Activated naive CD4-positive, alpha-beta T cell treated with anti-CD3 and anti-CD28 coated beads, Interleukin-2, amount 50 U/mL, for 72 hours (primary cell): ENCODE measurements around the gene TMEM30B. TPM values are rescaled to one million over a fixed set of nuclear protein-coding genes. Genes with fewer than 3 reads are reported as not detected.
"Not testable (repeated sequence)": the region's sequence is repeated elsewhere in the genome, so short reads cannot be mapped to it uniquely, and the experiment has no call there.

Source experiments
- ATAC-seq, 2 donors: fragments of 150-1000 bp; cut with Tn5 transposase; 2 replicates each; pipeline ENCODE4 v1.10.0; 2021; ENCODE audit warnings: mild to moderate bottlenecking in 2 of 2, moderate library complexity in 2 of 2
- DNase-seq, 2 donors: peaks; one replicate each; pipeline ENCODE4 v3.0.0; 2021 to 2022; ENCODE audit warnings: low spot score in 2 of 2
- H3K27ac Mint-ChIP-seq, 2 donors: one replicate each; pipeline ENCODE4 v1.8.0; 2022; ENCODE audit warnings: mild to moderate bottlenecking in 2 of 2, mixed read lengths in 2 of 2
- H3K36me3 Mint-ChIP-seq, 2 donors: one replicate each; pipeline ENCODE4 v1.8.0; 2022; ENCODE audit warnings: mixed read lengths in 2 of 2
- H3K9me3 Mint-ChIP-seq, 2 donors: one replicate each; pipeline ENCODE4 v1.8.0; 2022; ENCODE audit warnings: mixed read lengths in 2 of 2
- total RNA-seq, 2 donors: library from RNA; stranded (reverse); gene quantifications; one replicate each; pipeline ENCODE4 v1.2.3, GENCODE V29; 2022

Gene TMEM30B
- total RNA-seq, 2 donors from 2014 or later: 1.4 to 2.1 TPM

GRCh38 chr14:61257469-61258057, 23.6 kb downstream of the TMEM30B start:
- ATAC-seq (no peak), DNase-seq (no peak)
- no peaks in the 10 kb centered on the region for H3K9me3 Mint-ChIP-seq
- H3K36me3 Mint-ChIP-seq: no peaks in the 10 kb centered on the region
- no peak overlapping the region for H3K27ac Mint-ChIP-seq

DNA sequence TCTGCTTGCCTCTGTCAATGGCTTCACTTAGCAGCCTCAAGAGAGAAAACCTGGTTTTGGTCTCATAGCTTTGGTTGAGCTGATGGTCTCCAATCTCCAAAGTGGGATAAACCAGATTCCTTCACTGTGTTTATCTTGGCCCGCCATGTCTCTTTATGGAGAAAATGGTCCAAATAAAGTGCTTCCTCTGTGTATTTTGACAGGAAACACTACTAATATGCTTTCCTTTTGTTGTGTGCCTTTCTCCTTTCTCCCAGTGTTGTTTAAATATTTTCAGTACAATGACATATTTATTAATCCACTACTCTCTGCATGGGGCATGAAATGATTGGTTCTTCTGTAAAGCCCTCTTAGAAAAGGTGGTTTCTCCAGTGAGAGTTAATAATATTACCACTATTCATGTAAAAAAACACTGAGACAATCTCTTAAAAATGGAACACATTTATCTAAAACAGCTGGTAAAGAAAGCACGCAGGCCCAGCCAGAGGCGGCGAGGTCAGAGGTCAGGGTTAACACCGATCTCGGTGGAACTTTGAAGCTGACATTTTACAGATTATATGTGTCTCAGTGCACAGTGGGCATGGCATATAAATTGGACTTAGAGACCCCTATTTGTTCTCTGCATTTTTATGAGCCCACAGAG, 24.2 kb downstream of the TMEM30B start:
- ATAC-seq (no peak), DNase-seq (no peak)
- Mint-ChIP-seq H3K9me3 (no peaks in the 10 kb centered on the region), H3K27ac (no peak overlapping the region), H3K36me3 (no peaks in the 10 kb centered on the region)

DNA sequence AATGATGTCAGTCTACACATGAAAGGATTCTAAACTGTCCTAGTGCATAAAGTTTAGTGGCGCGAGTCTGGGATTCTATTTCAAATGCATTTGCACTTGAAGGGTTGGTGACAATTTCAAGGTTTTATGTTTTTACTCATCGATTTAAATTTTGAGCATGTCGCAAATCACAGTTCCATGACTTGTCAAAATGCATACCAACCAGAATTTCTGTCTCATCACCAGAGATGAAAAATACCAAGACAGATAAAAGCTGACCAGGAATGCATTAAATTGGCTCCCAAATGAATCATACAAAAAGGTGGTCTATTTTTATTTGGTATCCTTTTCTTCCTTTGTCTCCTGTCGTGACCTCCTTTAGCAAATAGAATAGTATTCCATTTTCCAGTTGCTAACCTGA, 25.2 kb downstream of the TMEM30B start:
- H3K9me3 Mint-ChIP-seq: no peaks in the 10 kb centered on the region
- H3K36me3 Mint-ChIP-seq: no peaks in the 10 kb centered on the region
- no peak overlapping the region for H3K27ac Mint-ChIP-seq
- ATAC-seq: no peak
- DNase-seq: no peak

DNA sequence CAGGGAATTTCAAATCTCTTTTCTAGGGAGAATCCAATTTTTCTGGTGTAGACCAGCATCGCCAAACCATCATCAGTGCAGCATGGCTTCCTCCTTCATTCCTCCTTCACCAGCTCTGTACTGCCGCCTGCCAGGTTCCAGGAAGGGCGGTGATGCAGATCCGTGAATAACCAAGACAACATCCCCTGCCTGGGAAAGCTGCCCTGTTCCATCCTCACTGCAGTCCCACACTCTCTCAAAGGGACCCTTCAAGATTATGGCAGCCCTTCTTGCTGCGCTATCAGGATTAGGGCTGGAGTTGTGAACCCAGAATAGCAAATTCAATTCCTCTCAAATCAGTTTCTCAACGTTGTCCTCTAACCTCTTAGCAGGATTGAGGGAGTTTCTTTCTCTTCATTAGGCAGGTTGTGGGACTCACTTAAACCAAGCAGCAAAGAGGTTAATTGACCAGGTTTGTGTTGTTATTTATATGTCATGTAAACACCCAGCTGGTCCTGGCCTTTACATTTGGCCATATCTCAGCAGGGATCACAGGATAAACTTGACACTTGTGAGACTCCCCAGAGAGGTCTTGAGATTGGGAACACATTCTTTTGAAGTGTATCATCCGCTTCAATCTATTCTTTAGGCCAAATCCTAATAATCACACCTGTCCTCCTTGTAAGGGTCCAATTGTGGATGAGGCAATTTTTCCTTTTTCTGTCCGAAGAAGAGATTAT, 26.2 kb downstream of the TMEM30B start:
- ATAC-seq (no peak), DNase-seq (no peak)
- Mint-ChIP-seq H3K9me3 (no peaks in the 10 kb centered on the region), H3K27ac (no peak overlapping the region), H3K36me3 (no peaks in the 10 kb centered on the region)

DNA sequence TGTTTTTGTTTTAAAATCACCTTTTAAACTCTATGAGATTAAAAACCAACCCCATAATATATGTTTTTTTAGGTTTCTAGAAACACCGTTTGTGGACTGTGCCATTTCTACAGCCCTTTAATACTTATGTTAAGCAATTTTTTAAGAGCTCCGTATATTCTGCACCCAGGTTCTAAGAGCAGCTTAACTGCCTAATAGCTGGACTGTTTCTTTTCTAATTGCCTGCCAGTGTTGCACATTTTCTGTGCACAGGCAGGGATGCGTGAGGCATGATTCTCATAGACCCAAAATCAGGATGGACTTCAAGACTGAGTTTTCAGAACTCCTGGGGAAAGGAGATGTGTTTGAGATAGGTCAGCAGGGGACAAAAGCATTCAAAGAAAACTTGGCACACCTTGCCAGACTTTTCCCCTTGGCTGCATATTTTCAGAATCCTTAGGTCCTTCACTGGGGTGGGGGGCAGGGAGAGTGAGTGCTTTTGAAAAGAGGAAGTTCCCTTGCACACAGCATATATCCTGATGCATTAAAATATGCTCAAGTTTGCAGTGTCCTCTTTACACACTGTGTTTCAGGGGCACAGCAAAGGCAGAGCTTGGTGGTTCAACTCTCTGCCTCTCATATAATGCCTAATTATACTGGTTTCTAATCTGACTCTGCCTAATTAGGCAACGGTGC, 27.9 kb downstream of the TMEM30B start:
- peak in 1 of 2 donors; percentile 17 for ATAC-seq

GRCh38 chr14:61252369-61253063, 28.6 kb downstream of the TMEM30B start:
- Mint-ChIP-seq H3K9me3 (no peaks in the 10 kb centered on the region), H3K27ac (no peak overlapping the region), H3K36me3 (no peaks in the 10 kb centered on the region)
- DNase-seq (peak in 1 of 2 donors; percentile 60), ATAC-seq (peak; percentile 83 to 84)

More for the DNA sequence above, 27.9 kb downstream of the TMEM30B start:
- Mint-ChIP-seq H3K27ac (no peak overlapping the region), H3K36me3 (no peaks in the 10 kb centered on the region), H3K9me3 (no peaks in the 10 kb centered on the region)
- no peak for DNase-seq

- H3K36me3 Mint-ChIP-seq: no peaks in the 10 kb centered on the region
- H3K27ac Mint-ChIP-seq: no peak overlapping the region
- ATAC-seq (no peak), DNase-seq (no peak)
- H3K9me3 Mint-ChIP-seq: no peaks in the 10 kb centered on the region
Observed at GRCh38 chr14:61250063-61250462, 31.1 kb downstream of the TMEM30B start.

DNA sequence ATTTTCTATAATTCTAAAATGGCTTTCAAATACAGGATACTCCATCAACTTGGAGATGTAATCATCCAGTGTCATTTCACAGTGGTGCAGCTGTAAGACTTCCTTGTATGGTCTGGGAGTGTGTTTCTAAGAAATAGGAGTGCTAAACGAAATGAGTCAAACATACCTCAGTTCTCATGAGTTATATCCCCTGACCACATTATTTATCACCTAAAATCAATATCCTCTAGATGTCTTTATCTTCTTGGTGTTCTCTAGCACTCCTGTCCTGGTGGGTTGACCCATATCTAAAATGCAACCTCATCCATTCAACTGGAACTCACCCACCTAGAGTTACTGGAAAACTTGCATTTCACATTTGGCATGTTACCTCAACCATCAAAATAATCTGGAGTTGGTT, 33.2 kb downstream of the TMEM30B start:
- DNase-seq: no peak
- ATAC-seq: peak; percentile 59 to 88
- H3K27ac Mint-ChIP-seq: no peak overlapping the region
- no peaks in the 10 kb centered on the region for H3K9me3 Mint-ChIP-seq
- no peaks in the 10 kb centered on the region for H3K36me3 Mint-ChIP-seq

DNA sequence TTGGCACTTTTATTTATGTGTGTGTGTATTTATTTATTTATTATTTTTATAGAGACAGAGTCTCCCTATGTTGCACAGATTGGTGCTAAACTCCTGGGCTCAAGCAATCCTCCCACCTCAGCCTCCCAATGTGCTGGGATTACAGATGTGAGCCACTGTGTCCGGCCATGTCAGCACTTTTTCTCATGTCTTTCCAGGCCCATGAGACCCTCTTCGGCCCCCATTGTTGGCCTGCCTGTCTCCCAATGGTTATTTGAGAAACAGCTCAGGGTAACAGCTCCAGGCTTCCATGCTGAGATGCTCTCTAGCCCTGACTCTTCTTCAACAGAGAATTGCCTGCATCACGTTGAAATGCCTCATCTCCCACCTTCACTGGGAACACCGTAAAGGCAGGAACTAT, 34.4 kb downstream of the TMEM30B start:
- ATAC-seq (no peak), DNase-seq (no peak)
- peak overlapping the region in 1 of 2 donors; percentile 7 for H3K27ac Mint-ChIP-seq
- H3K36me3 Mint-ChIP-seq: peaks cover 2 to 3% of the 10 kb centered on the region in 2 donors
- peaks cover 1 to 2% of the 10 kb centered on the region in 2 donors for H3K9me3 Mint-ChIP-seq

DNA sequence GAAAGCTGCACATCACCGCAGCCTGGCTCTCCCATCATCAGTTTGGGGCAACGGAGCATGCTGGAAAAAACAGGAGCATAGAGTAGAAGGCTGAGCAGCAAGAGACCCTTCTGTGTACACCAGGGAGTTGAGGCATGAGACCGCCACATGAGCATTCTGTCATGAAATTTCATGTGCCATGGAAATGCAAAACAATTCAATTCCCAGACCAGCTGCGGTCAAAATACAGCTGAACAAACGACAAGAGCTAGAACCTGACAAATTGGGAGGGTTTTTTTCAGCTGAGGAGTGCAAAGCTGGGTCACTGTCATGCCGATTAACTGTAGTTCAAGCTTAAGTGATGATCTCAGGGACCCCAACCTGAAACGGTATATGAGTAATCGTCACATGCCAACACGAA, 37.1 kb downstream of the TMEM30B start:
- ATAC-seq (no peak), DNase-seq (no peak)
- peaks cover 21 to 24% of the 10 kb centered on the region in 2 donors for H3K36me3 Mint-ChIP-seq
- no peak overlapping the region for H3K27ac Mint-ChIP-seq
- peaks cover 14 to 24% of the 10 kb centered on the region in 2 donors for H3K9me3 Mint-ChIP-seq

GRCh38 chr14:61240206-61240605, 40.9 kb downstream of the TMEM30B start:
- no peak for ATAC-seq
- Mint-ChIP-seq H3K36me3 (peaks cover 21 to 24% of the 10 kb centered on the region in 2 donors), H3K9me3 (peaks cover 14 to 24% of the 10 kb centered on the region in 2 donors), H3K27ac (no peak overlapping the region)
- DNase-seq: no peak

GRCh38 chr14:61239285-61239684, 41.9 kb downstream of the TMEM30B start:
- not testable (repeated sequence) for DNase-seq, ATAC-seq, H3K27ac Mint-ChIP-seq
- Mint-ChIP-seq H3K9me3 (peaks cover 14 to 24% of the 10 kb centered on the region in 2 donors), H3K36me3 (peaks cover 21 to 24% of the 10 kb centered on the region in 2 donors)

DNA sequence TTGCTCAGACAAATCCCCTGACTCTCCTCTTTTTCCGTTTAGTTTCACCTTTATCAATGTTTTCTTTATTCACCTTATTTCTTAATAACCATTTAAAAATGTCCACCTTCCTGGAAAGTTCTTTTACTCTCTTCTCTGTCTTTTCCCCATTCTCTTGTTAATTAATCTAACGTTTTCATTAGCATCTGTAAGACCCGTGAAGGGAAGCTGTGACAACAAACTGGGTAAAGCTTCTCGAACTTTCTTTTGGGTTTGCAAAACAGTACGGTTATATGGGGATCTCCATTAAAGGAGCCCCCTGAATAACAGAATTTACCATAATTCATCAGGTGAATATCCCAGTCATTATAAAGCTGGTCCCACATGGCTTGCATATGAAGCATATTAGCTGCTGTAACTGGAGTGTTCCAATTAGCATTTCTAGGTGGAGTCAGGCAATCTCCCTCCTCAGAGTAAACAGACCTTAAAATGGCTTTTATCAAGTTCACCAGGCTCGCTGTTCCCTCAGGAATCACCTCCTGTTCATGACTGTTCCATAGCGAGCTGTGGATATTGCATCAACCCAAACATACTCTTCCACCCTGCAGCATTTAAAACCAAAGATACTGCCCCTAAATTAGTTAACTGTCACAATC, 42.4 kb downstream of the TMEM30B start:
- no peak overlapping the region for H3K27ac Mint-ChIP-seq
- ATAC-seq (no peak), DNase-seq (no peak)
- peaks cover 21 to 24% of the 10 kb centered on the region in 2 donors for H3K36me3 Mint-ChIP-seq
- H3K9me3 Mint-ChIP-seq: peaks cover 14 to 24% of the 10 kb centered on the region in 2 donors

DNA sequence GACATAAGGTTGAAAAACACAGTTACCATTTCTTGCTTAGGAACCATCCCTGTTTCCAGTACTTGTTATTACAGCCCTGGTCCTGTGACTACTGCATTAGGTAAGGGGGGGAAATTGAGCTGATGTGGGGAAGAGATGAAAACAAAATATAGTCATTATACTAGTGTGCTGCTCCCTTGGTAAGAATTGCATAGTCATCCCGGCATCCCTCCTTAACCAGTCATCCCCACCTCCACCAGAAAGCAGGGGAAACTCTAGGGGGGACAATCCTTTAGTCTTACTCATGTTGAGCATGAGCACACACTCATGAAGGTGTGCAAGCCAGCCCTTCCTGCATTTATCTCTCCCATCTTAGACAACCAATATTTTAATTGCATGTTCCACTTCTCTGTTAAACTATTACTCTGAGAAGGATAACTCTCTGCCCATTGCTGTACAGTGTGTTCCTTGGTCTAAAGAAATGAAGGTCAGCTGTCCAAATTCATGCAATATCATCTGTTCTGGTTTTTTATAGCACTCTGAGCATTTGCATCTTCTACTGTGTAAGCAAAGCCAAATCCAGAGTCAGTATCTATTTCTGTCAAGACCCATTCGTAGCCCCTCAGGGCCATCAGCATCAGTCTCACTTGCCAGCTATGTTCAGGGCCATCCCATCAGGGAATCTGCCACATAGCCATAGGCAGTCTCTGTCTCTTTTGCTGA, 46.8 kb downstream of the TMEM30B start:
- DNase-seq (no peak), ATAC-seq (peak in 1 of 2 donors; percentile 43)
- Mint-ChIP-seq H3K27ac (no peak overlapping the region), H3K9me3 (peaks cover 0 to under 1% of the 10 kb centered on the region in 2 donors), H3K36me3 (no peaks in the 10 kb centered on the region)

DNA sequence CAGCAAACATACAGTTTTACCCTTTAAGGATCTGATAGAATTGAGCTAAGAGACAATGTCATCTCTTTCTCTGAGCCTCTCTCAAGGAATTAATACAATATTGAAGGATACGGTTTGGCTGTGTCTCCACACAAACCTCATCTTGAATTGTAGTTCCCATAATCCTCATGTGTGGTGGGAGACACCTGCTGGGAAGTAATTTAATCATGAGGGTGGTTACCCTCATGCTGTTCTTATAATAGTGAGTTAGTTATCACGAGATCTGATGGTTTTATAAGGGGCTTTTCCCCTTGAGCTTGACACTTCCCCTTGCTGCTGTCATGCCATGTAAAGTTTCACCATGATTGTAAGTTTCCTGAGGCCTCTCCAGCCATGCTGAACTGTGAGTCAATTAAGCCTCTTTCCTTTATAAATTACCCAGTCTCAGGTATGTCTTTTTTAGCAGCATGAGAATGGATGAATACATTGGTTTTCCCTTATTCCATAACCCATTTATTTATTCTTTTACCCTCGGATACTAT, 47.6 kb downstream of the TMEM30B start:
- H3K36me3 Mint-ChIP-seq: no peaks in the 10 kb centered on the region
- ATAC-seq: peak in 1 of 2 donors; percentile 66
- no peak overlapping the region for H3K27ac Mint-ChIP-seq
- H3K9me3 Mint-ChIP-seq: no peaks in the 10 kb centered on the region
- DNase-seq: no peak
